ENCODE measurements around the gene STK32B. TPM values are rescaled to one million over a fixed set of nuclear protein-coding genes. Genes with fewer than 3 reads are reported as not detected.

The STK32B gene
- total RNA-seq, 2 donors from 2014 or later: not detected

DNA sequence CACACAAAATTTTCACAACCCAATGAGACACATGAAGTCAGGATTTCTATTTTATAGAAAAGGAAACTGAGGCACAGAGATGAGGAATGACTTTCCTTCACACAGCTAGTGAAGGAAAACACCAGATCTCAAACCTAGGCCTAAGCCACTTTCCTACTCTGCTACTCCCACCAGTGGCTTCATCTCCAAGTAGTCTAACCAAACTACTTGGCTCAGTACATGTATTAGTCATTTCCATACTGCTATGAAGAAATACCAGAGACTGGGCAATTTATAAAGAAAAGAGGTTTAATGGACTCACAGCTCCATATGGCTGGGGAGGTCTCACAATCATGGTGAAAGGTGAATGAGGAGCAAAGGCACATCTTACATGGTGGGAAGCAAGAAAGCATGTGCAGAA, 460.5 kb downstream of the STK32B start:
- no peak for ATAC-seq
- peaks cover 6 to 13% of the 10 kb centered on the region in 2 donors for H3K27me3 Mint-ChIP-seq
- no peaks in the 10 kb centered on the region for H3K9me3 Mint-ChIP-seq
- H3K36me3 Mint-ChIP-seq: no peaks in the 10 kb centered on the region
- no peak overlapping the region for H3K4me3 Mint-ChIP-seq
- DNase-seq (ENCODE audit: low spot score): no peak
- no peak overlapping the region for H3K27ac Mint-ChIP-seq
- no peaks in the 10 kb centered on the region for H3K4me1 Mint-ChIP-seq (ENCODE audit: low read depth in 2 of 2)

DNA sequence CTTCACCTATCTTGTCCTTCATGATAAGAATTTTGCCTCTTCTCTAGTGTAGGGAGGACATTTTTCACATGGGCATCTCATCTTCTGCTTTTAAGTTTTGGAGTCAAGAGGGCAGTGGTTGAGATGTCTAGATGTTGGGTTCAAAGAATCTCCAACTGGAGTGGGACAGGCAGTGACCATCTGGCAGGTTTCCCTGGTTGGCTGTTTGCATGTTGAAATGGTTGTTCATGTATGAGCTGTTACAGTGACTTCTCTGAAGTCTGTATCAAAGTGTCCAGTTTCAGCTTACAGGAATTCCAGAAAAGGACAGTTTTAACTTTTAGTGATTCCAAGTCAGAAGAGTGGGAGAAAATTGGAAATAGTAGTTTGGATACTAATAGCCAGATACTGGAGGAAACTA, 464.4 kb downstream of the STK32B start:
- DNase-seq (ENCODE audit: low spot score) (no peak), ATAC-seq (no peak)
- no peaks in the 10 kb centered on the region for H3K36me3 Mint-ChIP-seq

DNA sequence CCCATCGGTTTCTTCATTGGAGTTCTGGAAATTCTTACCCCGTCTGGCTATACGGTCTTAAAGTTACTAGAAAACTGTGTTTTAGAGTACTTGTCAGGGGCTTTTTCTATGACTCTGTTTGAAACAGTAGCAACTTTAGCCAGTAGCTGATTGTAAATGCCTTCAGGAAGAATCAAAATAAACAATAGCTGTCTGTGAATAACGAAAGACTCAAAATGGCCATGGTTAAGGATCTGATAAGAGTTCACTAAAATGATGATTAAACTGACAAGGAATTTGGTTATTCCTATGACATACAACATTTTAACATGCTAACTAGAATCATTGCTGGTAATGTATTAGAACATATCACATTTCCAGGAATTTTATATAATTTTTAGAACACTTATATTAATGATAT, 466.1 kb downstream of the STK32B start:
- H3K36me3 Mint-ChIP-seq: peaks cover 5% of the 10 kb centered on the region
- H3K4me3 Mint-ChIP-seq: no peak overlapping the region

More for the DNA sequence above, 464.4 kb downstream of the STK32B start:
- Mint-ChIP-seq H3K4me1 (ENCODE audit: low read depth in 2 of 2) (no peaks in the 10 kb centered on the region), H3K9me3 (no peaks in the 10 kb centered on the region), H3K27ac (no peak overlapping the region), H3K4me3 (no peak overlapping the region), H3K27me3 (peaks cover 5 to 8% of the 10 kb centered on the region in 2 donors)

DNA sequence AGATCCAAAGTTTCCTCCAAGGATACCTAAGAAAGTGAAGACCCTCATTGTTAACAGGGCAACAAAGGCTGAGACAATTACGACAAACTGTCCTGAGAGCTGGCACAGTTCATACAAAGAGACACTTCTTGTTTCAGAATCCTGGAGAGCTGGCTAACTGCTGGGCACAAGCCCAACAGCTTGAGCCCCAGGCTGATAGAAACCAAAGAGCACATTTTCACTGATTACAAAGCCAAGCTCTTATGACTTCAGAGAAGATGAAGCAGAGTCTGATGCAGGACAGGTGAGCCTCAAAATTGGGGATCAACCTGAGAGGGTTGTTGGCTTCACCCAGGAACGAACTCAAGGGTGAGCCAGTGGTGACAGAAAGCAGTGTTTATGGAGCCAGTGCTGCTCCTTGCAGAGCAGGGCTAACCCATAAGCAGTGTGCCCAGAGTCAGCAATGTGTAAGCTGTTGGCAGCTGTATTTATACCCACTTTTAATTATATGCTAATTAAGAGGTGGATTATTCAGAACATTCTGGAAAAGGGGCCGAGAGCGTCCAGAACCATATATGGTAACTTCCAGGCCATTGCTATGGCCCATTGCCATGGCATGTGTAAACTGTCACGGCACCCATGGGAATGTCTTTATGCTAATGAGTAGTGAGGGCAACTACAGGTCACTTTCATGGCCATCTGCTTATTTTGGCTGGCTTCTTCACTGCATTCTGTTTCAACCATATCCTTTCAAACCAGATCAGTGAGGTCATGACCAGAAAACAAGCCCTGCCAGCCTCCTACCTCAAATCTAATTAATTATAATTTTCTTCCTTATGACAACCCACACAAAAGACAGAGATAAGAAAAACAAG, 473.4 kb downstream of the STK32B start:
- DNase-seq (ENCODE audit: low spot score) (no peak), ATAC-seq (no peak)
- Mint-ChIP-seq H3K36me3 (peaks cover 5% of the 10 kb centered on the region), H3K9me3 (peaks cover 9% of the 10 kb centered on the region), H3K4me1 (ENCODE audit: low read depth in 2 of 2) (peaks cover 0 to 6% of the 10 kb centered on the region in 2 donors), H3K4me3 (no peak overlapping the region), H3K27me3 (peaks cover 14 to 19% of the 10 kb centered on the region in 2 donors), H3K27ac (no peak overlapping the region)

More for the DNA sequence above, 466.1 kb downstream of the STK32B start:
- no peak overlapping the region for H3K27ac Mint-ChIP-seq
- DNase-seq (ENCODE audit: low spot score) (no peak), ATAC-seq (no peak)
- no peaks in the 10 kb centered on the region for H3K9me3 Mint-ChIP-seq
- H3K4me1 Mint-ChIP-seq (ENCODE audit: low read depth in 2 of 2): no peaks in the 10 kb centered on the region
- H3K27me3 Mint-ChIP-seq: peaks cover 9 to 13% of the 10 kb centered on the region in 2 donors

DNA sequence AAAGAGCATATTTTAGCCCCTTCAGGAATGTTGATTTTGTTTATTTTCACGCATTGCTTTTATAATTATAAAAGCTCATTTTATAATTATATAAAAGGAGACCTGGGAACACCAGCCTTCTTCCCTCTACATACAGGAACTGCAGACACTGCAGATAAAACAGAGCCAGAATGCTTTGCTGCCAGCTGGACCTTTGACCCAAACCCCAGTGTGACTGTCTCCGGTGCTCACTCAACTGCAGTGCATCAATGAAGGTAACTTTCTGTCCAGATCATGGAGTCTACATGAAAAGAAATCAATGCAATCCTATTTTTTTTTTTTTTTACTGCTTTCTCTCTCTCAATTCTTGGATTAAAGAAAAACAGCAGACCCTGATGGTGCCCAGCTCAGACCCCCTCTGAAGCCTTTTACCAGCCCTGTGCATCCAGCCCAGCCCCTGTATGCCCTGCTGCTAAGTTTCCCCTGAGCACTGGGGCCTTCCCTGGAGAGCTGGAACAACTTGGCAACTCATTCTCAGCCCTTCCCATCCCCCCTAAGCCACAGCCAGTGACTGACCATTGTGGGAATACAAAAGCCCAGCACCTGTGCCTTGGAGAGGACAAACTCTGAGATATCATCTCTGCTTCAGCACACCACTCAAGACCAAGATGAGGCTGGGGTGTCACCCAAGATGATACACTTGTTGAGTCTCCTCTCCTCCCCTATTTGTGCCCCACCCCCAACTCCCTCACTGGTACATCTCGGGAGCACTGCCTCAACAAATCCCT, 475.0 kb downstream of the STK32B start:
- H3K36me3 Mint-ChIP-seq: no peaks in the 10 kb centered on the region
- H3K9me3 Mint-ChIP-seq: peaks cover 9% of the 10 kb centered on the region
- no peak overlapping the region for H3K4me3 Mint-ChIP-seq
- peaks cover 0 to 6% of the 10 kb centered on the region in 2 donors for H3K4me1 Mint-ChIP-seq (ENCODE audit: low read depth in 2 of 2)
- H3K27me3 Mint-ChIP-seq: peaks cover 10 to 12% of the 10 kb centered on the region in 2 donors
- no peak for DNase-seq (ENCODE audit: low spot score)
- no peak overlapping the region for H3K27ac Mint-ChIP-seq
- no peak for ATAC-seq

DNA sequence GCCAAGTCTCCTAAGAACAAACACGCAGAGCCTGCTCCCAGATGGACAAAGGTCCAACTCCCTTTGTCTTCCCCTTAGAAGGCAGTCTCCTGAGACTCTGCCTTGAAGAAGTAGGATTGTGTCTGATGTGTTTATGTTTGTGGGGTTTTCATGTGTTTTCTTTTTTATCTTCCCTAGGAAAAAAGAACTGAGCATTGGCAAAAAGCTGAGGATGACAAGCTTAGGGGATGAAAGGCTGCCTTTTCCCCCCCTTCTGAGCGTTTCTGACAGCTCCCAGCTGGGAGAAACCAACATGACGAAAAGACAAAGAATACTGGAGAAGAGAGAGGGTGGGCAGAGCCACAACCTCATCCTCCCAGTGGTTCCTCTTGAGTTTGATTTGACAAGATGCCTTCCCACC, 475.9 kb downstream of the STK32B start:
- no peak for DNase-seq (ENCODE audit: low spot score)
- Mint-ChIP-seq H3K36me3 (no peaks in the 10 kb centered on the region), H3K4me1 (ENCODE audit: low read depth in 2 of 2) (peaks cover 0 to 6% of the 10 kb centered on the region in 2 donors), H3K4me3 (no peak overlapping the region), H3K27ac (no peak overlapping the region), H3K9me3 (peaks cover 9% of the 10 kb centered on the region), H3K27me3 (peaks cover 10 to 12% of the 10 kb centered on the region in 2 donors)
- ATAC-seq: no peak

DNA sequence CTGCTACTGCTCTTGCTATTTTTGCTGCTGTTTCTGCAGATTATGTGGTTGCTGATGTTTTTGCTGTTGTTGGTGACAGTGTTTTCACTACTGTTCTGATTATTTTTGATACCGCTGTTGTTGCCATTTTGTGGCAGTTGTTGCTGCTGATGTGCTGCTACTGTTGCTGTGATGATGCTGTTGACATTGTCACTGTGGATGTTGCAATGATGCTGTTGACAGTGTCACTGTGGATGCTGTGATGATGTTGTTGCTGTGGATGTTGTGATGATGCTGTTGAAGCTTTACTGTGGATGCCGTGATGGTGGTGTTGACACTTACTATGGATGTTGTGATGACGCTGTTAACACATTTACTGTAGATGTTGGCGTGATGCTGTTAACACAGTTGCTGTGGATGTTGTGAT, 476.8 kb downstream of the STK32B start:
- DNase-seq (ENCODE audit: low spot score) (no peak), ATAC-seq (no peak)
- Mint-ChIP-seq H3K27me3 (peaks cover 12% of the 10 kb centered on the region in 2 donors), H3K9me3 (peaks cover 9% of the 10 kb centered on the region), H3K4me1 (ENCODE audit: low read depth in 2 of 2) (peaks cover 4 to 11% of the 10 kb centered on the region in 2 donors), H3K27ac (no peak overlapping the region), H3K36me3 (no peaks in the 10 kb centered on the region), H3K4me3 (no peak overlapping the region)

DNA sequence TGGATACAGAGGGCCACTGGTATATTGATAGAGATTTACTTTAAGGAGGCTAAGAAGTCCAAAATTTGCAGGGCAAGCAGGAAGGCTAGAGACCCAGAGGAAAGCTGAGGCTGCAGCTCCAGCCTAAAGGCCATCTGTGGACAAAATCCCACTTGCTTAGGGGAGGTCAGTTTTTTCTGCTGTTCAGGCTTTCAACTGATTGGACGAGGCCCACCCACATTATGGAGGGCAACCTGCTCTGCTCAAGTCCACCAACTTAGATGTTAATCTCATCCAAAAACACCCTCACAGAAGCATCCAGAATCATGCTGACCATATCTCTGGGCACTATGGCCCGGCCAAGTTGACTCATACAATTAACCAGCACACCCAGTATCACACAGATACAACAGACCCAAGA, 480.8 kb downstream of the STK32B start:
- H3K9me3 Mint-ChIP-seq: peaks cover 9% of the 10 kb centered on the region
- DNase-seq (ENCODE audit: low spot score): no peak
- H3K27ac Mint-ChIP-seq: no peak overlapping the region
- ATAC-seq: no peak
- H3K36me3 Mint-ChIP-seq: no peaks in the 10 kb centered on the region
- H3K4me1 Mint-ChIP-seq (ENCODE audit: low read depth in 2 of 2): peaks cover 18 to 24% of the 10 kb centered on the region in 2 donors
- peaks cover 15 to 17% of the 10 kb centered on the region in 2 donors for H3K27me3 Mint-ChIP-seq
- no peak overlapping the region for H3K4me3 Mint-ChIP-seq

DNA sequence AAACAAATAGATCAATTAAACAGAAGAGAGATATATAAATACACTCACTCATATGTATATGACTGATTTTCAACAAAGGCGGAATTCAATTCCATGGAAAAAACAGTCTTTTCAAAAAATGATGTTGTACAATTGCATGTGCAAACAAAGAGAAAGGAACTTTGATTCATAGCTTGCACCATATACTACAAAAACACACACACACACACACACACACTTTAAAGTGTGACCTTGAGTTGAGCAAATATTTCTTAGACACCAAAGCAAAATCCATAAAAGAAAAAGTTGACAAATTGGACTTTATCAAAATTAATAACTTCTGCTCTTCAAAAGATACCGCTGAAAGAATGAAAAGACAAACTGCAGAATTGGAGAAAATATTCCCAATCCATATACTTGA, 488.3 kb downstream of the STK32B start:
- H3K27ac Mint-ChIP-seq: no peak overlapping the region
- peaks cover 14 to 22% of the 10 kb centered on the region in 2 donors for H3K27me3 Mint-ChIP-seq
- H3K4me1 Mint-ChIP-seq (ENCODE audit: low read depth in 2 of 2): peaks cover 0 to 3% of the 10 kb centered on the region in 2 donors
- H3K4me3 Mint-ChIP-seq: no peak overlapping the region
- no peak for ATAC-seq
- DNase-seq (ENCODE audit: low spot score): no peak
- H3K36me3 Mint-ChIP-seq: no peaks in the 10 kb centered on the region
- no peaks in the 10 kb centered on the region for H3K9me3 Mint-ChIP-seq

DNA sequence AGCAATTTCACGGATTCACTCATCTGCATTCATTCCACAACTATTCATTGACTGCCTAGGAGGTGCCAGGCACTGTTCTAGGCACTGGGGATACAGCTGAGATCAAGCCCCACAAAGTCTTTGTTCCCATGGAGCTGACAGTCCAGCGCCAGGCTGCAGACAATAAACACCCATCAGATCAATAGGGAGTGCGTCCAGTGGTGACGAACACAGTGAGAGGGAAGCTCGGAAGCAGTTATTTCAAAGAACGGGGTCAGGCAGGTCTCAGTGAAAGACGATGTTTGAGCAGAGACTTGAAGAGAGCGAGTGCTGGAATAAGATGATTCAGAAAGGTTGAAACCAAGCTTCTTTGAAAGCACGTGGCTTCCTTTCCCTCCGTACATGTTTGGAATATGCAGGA, 489.9 kb downstream of the STK32B start:
- Mint-ChIP-seq H3K36me3 (no peaks in the 10 kb centered on the region), H3K9me3 (no peaks in the 10 kb centered on the region), H3K27ac (no peak overlapping the region), H3K4me3 (no peak overlapping the region), H3K4me1 (ENCODE audit: low read depth in 2 of 2) (no peaks in the 10 kb centered on the region), H3K27me3 (peaks cover 14 to 22% of the 10 kb centered on the region in 2 donors)
- no peak for ATAC-seq
- no peak for DNase-seq (ENCODE audit: low spot score)

DNA sequence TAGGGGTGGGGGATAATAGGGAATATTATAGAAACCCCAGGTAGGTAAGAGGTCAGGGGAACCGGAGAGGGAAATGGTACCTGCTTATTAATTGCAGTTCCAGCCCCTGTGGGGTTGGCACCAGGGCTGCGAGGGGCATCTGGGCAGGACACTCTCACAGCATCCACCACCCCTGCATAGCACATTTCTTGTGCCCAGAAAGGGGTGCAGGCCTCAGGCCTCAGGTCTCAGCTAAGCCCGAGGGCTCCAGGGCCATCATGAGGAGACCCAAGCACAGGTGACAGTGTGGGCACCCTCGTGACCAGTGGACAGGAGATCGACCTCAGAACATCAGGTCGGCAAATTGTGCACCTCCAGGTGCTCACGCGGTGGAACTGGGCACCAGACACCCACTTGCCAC, 492.4 kb downstream of the STK32B start:
- no peak for ATAC-seq
- no peaks in the 10 kb centered on the region for H3K36me3 Mint-ChIP-seq
- H3K27me3 Mint-ChIP-seq: peaks cover 4 to 6% of the 10 kb centered on the region in 2 donors
- H3K4me3 Mint-ChIP-seq: no peak overlapping the region
- no peak for DNase-seq (ENCODE audit: low spot score)
- H3K27ac Mint-ChIP-seq: no peak overlapping the region
- H3K4me1 Mint-ChIP-seq (ENCODE audit: low read depth in 2 of 2): no peaks in the 10 kb centered on the region
- H3K9me3 Mint-ChIP-seq: no peaks in the 10 kb centered on the region

DNA sequence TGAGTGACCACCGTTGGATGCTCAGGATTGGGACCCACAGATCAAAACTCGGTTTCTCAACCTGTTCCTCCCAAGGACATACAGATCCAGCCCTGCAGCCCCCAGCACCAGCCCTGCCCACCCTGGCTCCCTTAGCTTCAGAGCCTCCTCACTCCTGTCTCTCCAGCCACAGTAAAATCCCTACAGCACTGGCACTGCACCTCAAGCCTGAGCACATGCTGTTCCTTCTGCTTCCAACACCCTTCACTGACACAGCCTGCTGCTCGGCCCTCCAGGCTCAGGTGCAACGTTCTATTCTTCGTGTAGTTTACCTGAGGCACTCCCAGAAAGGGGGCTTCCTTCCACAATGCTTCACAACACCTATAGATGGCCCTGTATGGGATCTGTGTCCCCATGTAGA, 493.5 kb downstream of the STK32B start:
- Mint-ChIP-seq H3K4me3 (no peak overlapping the region), H3K27me3 (peaks cover 3 to 6% of the 10 kb centered on the region in 2 donors), H3K36me3 (no peaks in the 10 kb centered on the region), H3K4me1 (ENCODE audit: low read depth in 2 of 2) (no peaks in the 10 kb centered on the region), H3K9me3 (peaks cover under 1% of the 10 kb centered on the region), H3K27ac (no peak overlapping the region)
- DNase-seq (ENCODE audit: low spot score): no peak
- ATAC-seq: no peak

DNA sequence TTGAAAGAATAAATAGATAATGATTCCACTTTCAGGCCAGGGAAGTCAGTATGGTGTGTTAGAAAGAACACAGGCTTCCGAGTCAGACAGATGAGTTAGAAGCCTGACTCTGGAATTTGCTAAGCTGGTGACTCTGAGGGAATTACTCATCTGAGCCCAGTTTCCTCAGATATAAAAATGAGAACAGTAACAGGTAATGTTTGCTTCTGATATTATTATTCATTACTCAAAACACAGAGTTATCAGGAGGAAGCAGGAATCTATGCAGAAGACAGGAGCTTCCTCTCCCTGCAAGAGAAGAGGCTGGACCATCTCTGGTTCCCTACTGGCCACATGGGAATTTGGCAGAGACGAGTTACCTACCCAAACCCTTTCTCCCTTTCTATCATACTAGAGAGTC, 494.0 kb downstream of the STK32B start:
- ATAC-seq (no peak), DNase-seq (ENCODE audit: low spot score) (no peak)
- no peak overlapping the region for H3K27ac Mint-ChIP-seq
- H3K4me3 Mint-ChIP-seq: no peak overlapping the region
- H3K27me3 Mint-ChIP-seq: peaks cover 8 to 9% of the 10 kb centered on the region in 2 donors
- peaks cover 4% of the 10 kb centered on the region for H3K9me3 Mint-ChIP-seq
- H3K36me3 Mint-ChIP-seq: no peaks in the 10 kb centered on the region
- H3K4me1 Mint-ChIP-seq (ENCODE audit: low read depth in 2 of 2): no peaks in the 10 kb centered on the region

DNA sequence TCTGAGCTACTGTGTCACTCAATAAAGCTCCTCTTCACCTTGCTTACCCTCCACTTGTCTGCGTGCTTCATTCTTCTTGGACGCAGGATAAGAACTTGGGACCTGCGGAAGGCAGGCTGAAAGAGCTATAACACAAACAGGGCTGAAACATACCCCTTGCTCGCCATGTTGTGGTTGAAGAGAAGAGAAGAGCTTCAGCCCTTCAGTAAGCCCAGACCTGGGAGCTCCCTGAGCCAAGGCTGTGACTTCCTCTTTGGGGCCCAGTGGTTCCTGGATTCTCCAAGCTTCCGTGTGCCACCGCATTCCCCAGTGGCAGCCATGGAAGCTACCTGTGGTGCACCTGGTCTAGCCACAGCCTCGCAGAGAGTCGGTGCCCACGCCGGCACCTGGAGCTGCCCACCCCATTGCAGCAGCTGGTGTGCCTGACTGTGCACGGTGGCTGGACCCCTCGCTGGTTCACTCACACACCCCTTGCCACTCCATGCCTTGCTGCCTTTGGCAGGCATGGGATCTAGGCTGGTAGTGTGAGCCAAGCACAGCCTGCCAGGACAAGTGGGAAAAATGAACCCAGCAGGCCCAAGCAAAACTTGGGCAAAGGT, 496.5 kb downstream of the STK32B start:
- peaks cover 13 to 14% of the 10 kb centered on the region in 2 donors for H3K27me3 Mint-ChIP-seq
- H3K4me1 Mint-ChIP-seq (ENCODE audit: low read depth in 2 of 2): no peaks in the 10 kb centered on the region
- ATAC-seq: no peak
- no peak overlapping the region for H3K4me3 Mint-ChIP-seq
- H3K36me3 Mint-ChIP-seq: no peaks in the 10 kb centered on the region
- H3K27ac Mint-ChIP-seq: no peak overlapping the region
- no peak for DNase-seq (ENCODE audit: low spot score)
- peaks cover 7% of the 10 kb centered on the region for H3K9me3 Mint-ChIP-seq
